SJSA1 (cell line): ENCODE data around the gene ICAM4. TPM values are rescaled to one million over a fixed set of nuclear protein-coding genes. Genes with fewer than 3 reads are reported as not detected.
"Not testable (repeated sequence)": the region's sequence is repeated elsewhere in the genome, so short reads cannot be mapped to it uniquely, and the experiment has no call there.

Source experiments
- DNase-seq, 2 experiments: peaks; one replicate each; pipeline ENCODE4 v3.0.0-alpha.2; 2015 to 2020; ENCODE audit warnings: low spot score in 2 of 2, low read depth in 1 of 2
- H3K27ac ChIP-seq: fragments of 250-450 bp; sonication (Bioruptor Pico); 2 replicates; pipeline ENCODE4 v1.5.1; 2020; ENCODE audit warnings: mild to moderate bottlenecking, moderate library complexity
- H3K27me3 ChIP-seq: fragments of 250-450 bp; sonication (Bioruptor Pico); replicated peaks from 2 replicates; pipeline ENCODE4 v1.5.1; 2020; ENCODE audit warnings: mild to moderate bottlenecking, moderate library complexity
- H3K36me3 ChIP-seq: fragments of 250-450 bp; sonication (Bioruptor Pico); 2 replicates; pipeline ENCODE4 v1.5.1; 2020; ENCODE audit warnings: mild to moderate bottlenecking
- H3K4me1 ChIP-seq: fragments of 250-450 bp; sonication (Bioruptor Pico); replicated peaks from 2 replicates; pipeline ENCODE4 v1.6.1; 2021; ENCODE audit warnings: mild to moderate bottlenecking
- H3K4me3 ChIP-seq: fragments of 250-450 bp; sonication (Bioruptor Pico); 2 replicates; pipeline ENCODE4 v1.5.1; 2020; ENCODE audit warnings: mild to moderate bottlenecking
- H3K9me3 ChIP-seq: fragments of 250-450 bp; sonication (Bioruptor Pico); replicated peaks from 2 replicates; pipeline ENCODE4 v1.5.1; 2020; ENCODE audit warnings: mild to moderate bottlenecking
- total RNA-seq: library from RNA; depleted of rRNA; stranded (reverse); fragments of >200 nt; shearing (Covaris generic); gene quantifications from 2 replicates; pipeline ENCODE4 v1.2.3, GENCODE V29; 2014; rRNA removed

ICAM4 gene
- total RNA-seq, 1 experiment from 2014 or later, result not detected

GRCh38 chr19:10328558-10329429 is 42.0 kb downstream of the ICAM4 start:
- DNase-seq, result no peak
- Histone ChIP-seq H3K36me3 (peaks cover 88% of the 10 kb centered on the region), H3K9me3 (no peaks in the 10 kb centered on the region), H3K4me3 (no peak overlapping the region), H3K27ac (no peak overlapping the region), H3K4me1 (peaks cover 9% of the 10 kb centered on the region), H3K27me3 (no peaks in the 10 kb centered on the region)

- Histone ChIP-seq H3K27me3 (no peaks in the 10 kb centered on the region), H3K4me1 (peaks cover 16% of the 10 kb centered on the region), H3K36me3 (peaks cover 80% of the 10 kb centered on the region), H3K4me3 (no peak overlapping the region), H3K27ac (no peak overlapping the region), H3K9me3 (no peaks in the 10 kb centered on the region)
- no peak for DNase-seq
These were observed 42.8 kb downstream of the ICAM4 start for GRCh38 chr19:10329555-10329954.

- Histone ChIP-seq H3K9me3 (no peaks in the 10 kb centered on the region), H3K27me3 (no peaks in the 10 kb centered on the region), H3K27ac (peak overlapping the region; percentile 96; the same call in 1 of the 2 replicates), H3K4me3 (peak overlapping the region; percentile 93), H3K36me3 (peaks cover 54% of the 10 kb centered on the region), H3K4me1 (peaks cover 19% of the 10 kb centered on the region)
- DNase-seq, result no peak
These were observed 45.6 kb downstream of the ICAM4 start for GRCh38 chr19:10332158-10332964.

GRCh38 chr19:10332965-10333757 is 46.4 kb downstream of the ICAM4 start, which contains the start of gene RAVER1:
Gene RAVER1, minus strand, starts transcription at chr19:10333529. Its CDS starts 22 bp downstream, at chr19:10333507.
- Histone ChIP-seq H3K4me3 (peak within 1 kb of the TSS; percentile 93), H3K27me3 (no peaks in the 10 kb centered on the region), H3K9me3 (no peaks in the 10 kb centered on the region), H3K27ac (peak within 1 kb of the TSS; percentile 96), H3K36me3 (peaks cover 46% of the 10 kb centered on the region), H3K4me1 (peaks cover 19% of the 10 kb centered on the region)
- DNase-seq, result peak; percentile 97 to 98

DNA sequence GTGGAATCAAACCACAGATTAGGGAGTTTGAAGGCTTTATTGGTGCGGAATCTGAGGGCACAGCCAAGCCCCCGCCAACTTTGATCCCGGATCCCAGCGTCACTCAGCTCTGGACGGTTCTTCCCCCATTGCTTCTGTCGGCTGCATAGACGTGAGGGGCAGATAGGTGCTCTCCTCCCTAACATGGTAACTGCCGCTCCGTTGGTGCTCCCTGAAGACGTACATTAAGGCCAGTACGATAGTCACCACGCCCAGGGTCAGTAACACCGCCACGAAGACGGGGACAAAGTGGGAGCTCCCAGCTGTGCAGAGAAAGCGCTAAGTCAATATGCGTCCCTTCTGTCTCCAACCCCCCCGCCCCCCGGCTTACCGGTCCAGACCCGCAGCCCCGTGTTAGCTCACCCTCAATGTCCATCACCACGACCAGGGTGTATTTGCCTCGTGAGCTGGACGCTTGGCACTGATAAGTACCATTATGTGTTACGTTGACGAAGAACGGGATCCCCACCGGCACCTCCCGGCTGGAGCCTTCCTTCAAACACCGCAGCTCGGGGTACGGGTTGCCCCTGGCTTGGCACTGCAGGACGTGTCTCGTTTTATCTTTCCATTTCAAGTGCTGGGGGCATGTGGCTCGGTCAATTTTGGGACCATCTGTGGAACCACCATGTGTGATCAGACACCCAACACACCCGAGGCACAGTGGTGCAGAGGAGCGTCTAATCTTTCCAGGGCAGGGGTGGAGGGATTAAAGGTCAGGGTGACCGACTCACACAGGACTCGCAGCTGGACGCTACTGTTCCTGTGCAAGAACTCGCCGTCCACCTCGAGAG is 47.2 kb downstream of the ICAM4 start:
- no peaks in the 10 kb centered on the region for H3K27me3 ChIP-seq
- DNase-seq, result no peak
- H3K27ac ChIP-seq, result no peak overlapping the region
- peaks cover 19% of the 10 kb centered on the region for H3K4me1 ChIP-seq
- H3K4me3 ChIP-seq, result peak overlapping the region; percentile 93
- H3K36me3 ChIP-seq, result peaks cover 38% of the 10 kb centered on the region
- H3K9me3 ChIP-seq, result no peaks in the 10 kb centered on the region

DNA sequence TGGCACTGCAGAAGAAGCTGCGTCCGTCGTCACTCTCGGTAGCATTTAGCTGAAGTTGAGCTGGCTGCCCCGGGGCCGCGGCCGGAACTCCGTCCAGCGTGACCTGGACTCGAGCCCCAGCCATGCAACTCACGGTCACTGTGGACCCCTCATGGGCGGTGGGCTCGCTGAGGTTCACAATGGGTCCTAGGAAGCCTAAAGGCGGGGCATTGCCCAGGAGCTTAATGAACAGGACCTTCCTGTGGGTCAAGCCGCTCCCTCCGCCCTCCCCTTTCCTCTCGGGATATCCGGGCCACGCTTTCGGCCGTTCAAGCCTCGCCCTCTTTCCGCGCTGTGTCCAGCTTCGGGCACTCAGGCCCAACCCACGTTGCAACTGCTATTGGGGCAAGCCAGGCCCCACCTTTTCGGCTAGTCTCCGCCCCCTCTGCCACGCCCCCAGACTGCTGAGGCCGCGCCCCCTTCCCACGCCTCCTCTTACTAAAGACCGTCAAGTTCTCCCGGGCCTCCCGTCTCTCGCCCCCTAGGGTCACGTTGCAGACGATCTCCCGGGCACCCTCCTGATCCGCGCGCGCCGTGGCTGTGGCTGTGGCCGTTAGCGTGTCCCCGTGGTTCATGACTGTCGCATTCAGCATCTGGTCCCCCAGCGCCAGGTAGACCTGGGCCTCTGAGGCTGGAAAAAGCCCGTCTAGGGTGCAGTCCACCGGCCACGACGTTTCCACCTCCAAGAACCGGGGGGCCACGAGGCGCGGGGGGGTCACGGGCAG is 48.0 kb downstream of the ICAM4 start:
- Histone ChIP-seq H3K36me3 (peaks cover 30% of the 10 kb centered on the region), H3K4me3 (peak overlapping the region; percentile 93), H3K27me3 (no peaks in the 10 kb centered on the region), H3K9me3 (no peaks in the 10 kb centered on the region), H3K27ac (no peak overlapping the region), H3K4me1 (peaks cover 19% of the 10 kb centered on the region)
- peak; percentile 94 to 98 for DNase-seq

DNA sequence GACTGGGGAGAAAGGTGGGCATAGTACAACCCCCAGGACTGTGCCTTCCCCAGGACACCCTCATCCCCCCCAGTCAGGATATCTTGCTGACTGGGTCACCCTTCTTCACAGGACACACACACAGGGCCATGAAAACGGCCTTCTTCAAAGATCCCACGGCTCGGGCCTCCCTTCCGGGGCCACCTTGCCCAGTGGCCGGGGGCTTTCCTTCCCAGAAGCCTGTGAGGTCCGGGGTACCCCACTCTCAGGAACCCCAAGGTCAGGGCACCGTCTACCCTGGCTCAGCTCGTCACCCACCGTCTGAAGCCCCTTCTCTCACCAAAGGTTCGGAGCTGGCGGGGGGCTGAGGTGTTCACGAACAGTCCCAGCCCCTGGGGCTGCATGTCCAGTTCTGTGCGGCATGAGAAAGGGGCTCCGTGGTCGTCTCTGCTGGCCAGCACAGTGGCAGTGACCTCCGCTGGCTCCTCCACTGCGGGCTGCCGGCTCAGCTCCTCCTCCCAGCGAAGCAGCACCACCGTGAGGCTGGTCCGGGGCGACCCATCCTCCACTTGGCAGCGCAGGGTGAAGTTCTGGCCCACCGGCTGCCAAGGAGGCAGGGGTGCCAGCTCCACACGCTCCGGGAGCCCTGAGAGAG is 48.7 kb downstream of the ICAM4 start:
- H3K27ac ChIP-seq, result no peak overlapping the region
- DNase-seq, result no peak

GRCh38 chr19:10336725-10337124 is 50.0 kb downstream of the ICAM4 start:
- H3K9me3 ChIP-seq, DNase-seq, H3K27ac ChIP-seq, H3K27me3 ChIP-seq, H3K4me3 ChIP-seq: not testable (repeated sequence)
- Histone ChIP-seq H3K36me3 (peaks cover 16% of the 10 kb centered on the region), H3K4me1 (peaks cover 19% of the 10 kb centered on the region)

More for the DNA sequence above, 48.7 kb downstream of the ICAM4 start:
- Histone ChIP-seq H3K4me3 (no peak overlapping the region; the same call in 1 of the 2 replicates), H3K4me1 (peaks cover 19% of the 10 kb centered on the region), H3K36me3 (peaks cover 23% of the 10 kb centered on the region), H3K27me3 (no peaks in the 10 kb centered on the region), H3K9me3 (no peaks in the 10 kb centered on the region)

Other genes starting within 250 kb of the ICAM4 start
- 14.5 and 17.4 TPM in 2 replicates for gene SHFL, start 200.6 kb upstream of the ICAM4 start, total RNA-seq
- gene ANGPTL6, start 184.3 kb upstream of the ICAM4 start, total RNA-seq, result 0.11 TPM in 1 of 2 replicates, not detected in the other
- 28.0 and 31.4 TPM in 2 replicates for gene PPAN, start 180.6 kb upstream of the ICAM4 start, total RNA-seq
- 1.9 and 2.2 TPM in 2 replicates for gene P2RY11, start 175.3 kb upstream of the ICAM4 start, total RNA-seq
- 295 and 346 TPM in 2 replicates for gene EIF3G, start 167.1 kb upstream of the ICAM4 start, total RNA-seq
- gene DNMT1, start 92.0 kb upstream of the ICAM4 start, total RNA-seq, result 120 and 170 TPM in 2 replicates
- 4.9 and 7.0 TPM in 2 replicates for gene S1PR2, start 55.6 kb upstream of the ICAM4 start, total RNA-seq
- gene MRPL4, start 34.7 kb upstream of the ICAM4 start, total RNA-seq, result 86.3 and 87.4 TPM in 2 replicates
- gene ICAM1, start 15.8 kb upstream of the ICAM4 start, total RNA-seq, result 11.9 and 17.2 TPM in 2 replicates
- gene ICAM5, start 3.0 kb downstream of the ICAM4 start, total RNA-seq, result 0.38 and 0.79 TPM in 2 replicates
- gene ZGLP1, start 22.9 kb downstream of the ICAM4 start, total RNA-seq, result 1.2 TPM in 1 of 2 replicates, not detected in the other
- gene FDX2, start 29.1 kb downstream of the ICAM4 start, total RNA-seq, result 25.5 and 84.1 TPM in 2 replicates
- gene RAVER1, start 46.6 kb downstream of the ICAM4 start, total RNA-seq, result 27.3 and 36.4 TPM in 2 replicates
- gene ICAM3, start 52.7 kb downstream of the ICAM4 start, total RNA-seq, result 6.0 and 8.1 TPM in 2 replicates
- 62.3 and 72.4 TPM in 2 replicates for gene TYK2, start 93.6 kb downstream of the ICAM4 start, total RNA-seq
- 284 and 367 TPM in 2 replicates for gene CDC37, start 116.6 kb downstream of the ICAM4 start, total RNA-seq
- 6.9 and 11.5 TPM in 2 replicates for gene PDE4A, start 133.6 kb downstream of the ICAM4 start, total RNA-seq
- gene KEAP1, start 216.4 kb downstream of the ICAM4 start, total RNA-seq, result 49.8 and 74.1 TPM in 2 replicates
- gene S1PR5, start 230.5 kb downstream of the ICAM4 start, total RNA-seq, result 0.05 TPM in 1 of 2 replicates, not detected in the other